GM12878 (cell line): ENCODE measurements around the gene ABCA7. TPM values are rescaled to one million over a fixed set of nuclear protein-coding genes. Genes with fewer than 3 reads are reported as not detected.

Experiments used
- ASH2L ChIP-seq: fragments of 300-600, 200-600 bp; sonication (generic); IDR thresholded peaks from 2 replicates; pipeline ENCODE4 v1.6.1; 2017; ENCODE audit warnings: low read depth, mild to moderate bottlenecking, borderline replicate concordance
- ATF7 ChIP-seq: fragments of 450-650 bp; IDR thresholded peaks from 2 replicates; pipeline ENCODE4 v1.6.1; 2016; ENCODE audit warnings: low read depth, mild to moderate bottlenecking
- DPF2 ChIP-seq: fragments of 450-650 bp; IDR thresholded peaks from 2 replicates; pipeline ENCODE4 v1.6.1; 2017; ENCODE audit warnings: mild to moderate bottlenecking
- EED ChIP-seq: sonication (generic); IDR thresholded peaks from 2 replicates; pipeline ENCODE4 v1.6.1; 2016; ENCODE audit warnings: antibody characterized with exemption, low read depth
- EGR1 ChIP-seq, 2 experiments: IDR thresholded peaks; 1 replicate in 1 of 2; 2 replicates in 1 of 2; pipeline ENCODE4 v1.6.1; 2011 to 2012; ENCODE audit warnings: low read depth in 2 of 2, low read length in 2 of 2, borderline replicate concordance in 1 of 2, mild to moderate bottlenecking in 1 of 2, moderate library complexity in 1 of 2
- FOS ChIP-seq: IDR thresholded peaks from 3 replicates; pipeline ENCODE4 v1.6.1; 2011; ENCODE audit warnings: borderline replicate concordance; ENCODE audit not compliant: insufficient read length; ENCODE audit errors: extremely low read depth
- FOXM1 ChIP-seq: IDR thresholded peaks from 2 replicates; pipeline ENCODE4 v1.6.1; 2012; ENCODE audit warnings: low read depth, mild to moderate bottlenecking, inconsistent platforms, low read length, moderate library complexity
- LARP7 ChIP-seq: fragments of 450-650 bp; IDR thresholded peaks from 2 replicates; pipeline ENCODE4 v1.6.1; 2017; ENCODE audit warnings: mild to moderate bottlenecking
- MTA2 ChIP-seq: fragments of 450-650 bp; IDR thresholded peaks from 2 replicates; pipeline ENCODE4 v1.6.1; 2016; ENCODE audit warnings: low read depth, mild to moderate bottlenecking, moderate library complexity
- NFXL1 ChIP-seq: fragments of 450-650 bp; IDR thresholded peaks from 2 replicates; pipeline ENCODE4 v1.6.1; 2017; ENCODE audit warnings: antibody characterized with exemption, mild to moderate bottlenecking, borderline replicate concordance
- SMARCA5 ChIP-seq: fragments of 450-650 bp; IDR thresholded peaks from 2 replicates; pipeline ENCODE4 v1.6.1; 2017; ENCODE audit warnings: mild to moderate bottlenecking
- STAT1 ChIP-seq: fragments of 450-650 bp; conservative IDR thresholded peaks from 2 replicates; pipeline ENCODE4 v1.6.1; 2014; ENCODE audit warnings: antibody characterized with exemption, mild to moderate bottlenecking
- TCF3 ChIP-seq: IDR thresholded peaks from 2 replicates; pipeline ENCODE4 v1.6.1; 2012; ENCODE audit warnings: low read depth, mild to moderate bottlenecking, low read length, borderline replicate concordance; ENCODE audit not compliant: insufficient read depth
- ZBED1 ChIP-seq: IDR thresholded peaks from 2 replicates; pipeline ENCODE4 v1.6.1; 2016; ENCODE audit warnings: borderline replicate concordance
- polyA plus RNA-seq, 11 experiments: library from polyadenylated mRNA; depleted of rRNA in 4 of 11; unstranded in 6 of 11; stranded (reverse) in 5 of 11; fragments of >200 nt; fragmentation: Nextera tagmentation in 4 of 11; fragmentation: Illumina TruSeq in 1 of 11; extraction: Ambion mirVana in 4 of 11; extraction: Trizol in 1 of 11; gene quantifications; 1 replicate in 1 of 11; 2 replicates in 10 of 11; pipeline versions ENCODE4 v1.2.1 to v1.2.3, GENCODE V29; 2011 to 2016; ENCODE audit warnings: inconsistent platforms in 2 of 11, missing spikeins in 2 of 11, low read depth in 1 of 11
- total RNA-seq, 4 experiments: library from RNA; depleted of rRNA in 3 of 4; stranded (reverse); fragments of >200 nt in 3 of 4; fragmentation: Illumina TruSeq in 1 of 4; extraction: Trizol in 1 of 4; gene quantifications; 2 replicates each; pipeline versions ENCODE4 v1.2.1 to v1.2.3, GENCODE V29; 2013 to 2021
- TF ChIP-seq, protein P1 (sequence below): IDR thresholded peaks from 2 replicates; pipeline ENCODE4 v1.6.1; 2011; ENCODE audit warnings: low read depth, low read length, improper control_type of control experiment, borderline replicate concordance
- TF ChIP-seq, protein P2 (sequence below): IDR thresholded peaks from 2 replicates; pipeline ENCODE4 v1.6.1; 2012; ENCODE audit warnings: low read depth, low read length, improper control_type of control experiment
- TF ChIP-seq, protein P3 (sequence below): IDR thresholded peaks from 2 replicates; pipeline ENCODE4 v1.6.1; 2012; ENCODE audit warnings: low read depth, low read length, improper control_type of control experiment
- TF ChIP-seq, protein P4 (sequence below): IDR thresholded peaks from 2 replicates; pipeline ENCODE4 v1.6.1; 2012; ENCODE audit warnings: low read length, inconsistent platforms
- TF ChIP-seq, protein P5 (sequence below): fragments of 450-650 bp; IDR thresholded peaks from 2 replicates; pipeline ENCODE4 v1.6.1; 2016; ENCODE audit warnings: mild to moderate bottlenecking
- TF ChIP-seq, protein P6 (sequence below): fragments of 450-650 bp; formaldehyde crosslinking; IDR thresholded peaks from 2 replicates; pipeline ENCODE4 v1.4.0; 2022; ENCODE audit warnings: mild to moderate bottlenecking, moderate library complexity

The ABCA7 gene
- total and polyA plus RNA-seq, 10 of the 15 experiments (the other 5 are each of a cell fraction or from before 2014, with no cell fraction given): 1.0 to 49.5 (median 14.8) TPM

DNA sequence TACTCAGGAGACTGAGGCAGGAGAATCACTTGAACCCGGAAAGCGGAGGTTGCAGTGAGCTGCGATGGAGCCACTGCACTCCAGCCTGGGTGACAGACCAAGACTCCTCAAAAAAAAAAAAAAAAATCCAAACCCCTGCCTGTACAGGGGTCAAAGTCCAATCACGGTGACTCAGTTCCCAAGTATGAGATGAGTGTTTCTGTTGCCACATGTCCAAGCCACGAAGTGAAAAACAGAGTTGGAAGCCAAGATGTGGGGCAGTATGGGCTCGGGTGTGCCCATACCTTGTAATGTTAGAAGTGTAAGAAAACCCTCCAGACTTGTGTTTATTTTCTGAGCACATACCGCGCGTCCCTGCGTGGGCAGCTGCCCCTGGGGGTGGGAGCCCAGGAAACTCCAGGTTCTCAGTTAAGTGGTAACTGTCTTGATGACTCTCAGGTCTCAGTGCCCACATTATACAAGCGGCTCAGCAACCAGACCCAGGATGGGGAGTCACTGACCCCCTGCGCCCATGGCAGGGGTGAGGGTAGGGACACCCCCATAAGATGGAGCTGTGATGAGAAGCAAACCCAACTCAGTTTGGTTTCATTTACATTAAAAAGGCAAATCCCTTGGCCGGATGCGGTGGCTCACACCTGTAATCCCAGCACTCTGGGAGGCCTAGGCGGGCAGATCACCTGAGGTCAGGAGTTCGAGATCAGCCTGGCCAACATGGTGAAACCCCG, 62.7 kb downstream of the ABCA7 start (continued):
- TF ChIP-seq, protein P1, sequence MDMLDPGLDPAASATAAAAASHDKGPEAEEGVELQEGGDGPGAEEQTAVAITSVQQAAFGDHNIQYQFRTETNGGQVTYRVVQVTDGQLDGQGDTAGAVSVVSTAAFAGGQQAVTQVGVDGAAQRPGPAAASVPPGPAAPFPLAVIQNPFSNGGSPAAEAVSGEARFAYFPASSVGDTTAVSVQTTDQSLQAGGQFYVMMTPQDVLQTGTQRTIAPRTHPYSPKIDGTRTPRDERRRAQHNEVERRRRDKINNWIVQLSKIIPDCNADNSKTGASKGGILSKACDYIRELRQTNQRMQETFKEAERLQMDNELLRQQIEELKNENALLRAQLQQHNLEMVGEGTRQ: no peak; the same call in 1 of the 2 replicates
- TF ChIP-seq TCF3 (no peak), NFXL1 (no peak), DPF2 (peak; percentile 93), FOXM1 (no peak; the same call in 1 of the 2 replicates), ASH2L (0 out of 2 replicates have a peak, but pooled peaks have one; percentile 68), LARP7 (peak; percentile 45; the same call in 1 of the 2 replicates), EED (peak; percentile 58), FOS (no peak), EGR1 (IDR thresholded peaks at IDR 0.05; ENCODE audit: borderline replicate concordance in 1 of 2, low read depth in 2 of 2, low read length in 2 of 2) (peak in 1 of 2 experiments; percentile 85; a peak in 2 of 3 replicates), ZBED1 (peak; percentile 39; the same call in 1 of the 2 replicates), MTA2 (peak; percentile 86), ATF7 (peak; percentile 79), STAT1 (no peak), SMARCA5 (peak; percentile 77)
- TF ChIP-seq, protein P2, sequence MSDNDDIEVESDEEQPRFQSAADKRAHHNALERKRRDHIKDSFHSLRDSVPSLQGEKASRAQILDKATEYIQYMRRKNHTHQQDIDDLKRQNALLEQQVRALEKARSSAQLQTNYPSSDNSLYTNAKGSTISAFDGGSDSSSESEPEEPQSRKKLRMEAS: no peak
- TF ChIP-seq, protein P3, sequence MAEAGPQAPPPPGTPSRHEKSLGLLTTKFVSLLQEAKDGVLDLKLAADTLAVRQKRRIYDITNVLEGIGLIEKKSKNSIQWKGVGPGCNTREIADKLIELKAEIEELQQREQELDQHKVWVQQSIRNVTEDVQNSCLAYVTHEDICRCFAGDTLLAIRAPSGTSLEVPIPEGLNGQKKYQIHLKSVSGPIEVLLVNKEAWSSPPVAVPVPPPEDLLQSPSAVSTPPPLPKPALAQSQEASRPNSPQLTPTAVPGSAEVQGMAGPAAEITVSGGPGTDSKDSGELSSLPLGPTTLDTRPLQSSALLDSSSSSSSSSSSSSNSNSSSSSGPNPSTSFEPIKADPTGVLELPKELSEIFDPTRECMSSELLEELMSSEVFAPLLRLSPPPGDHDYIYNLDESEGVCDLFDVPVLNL: no peak
- TF ChIP-seq, protein P4, sequence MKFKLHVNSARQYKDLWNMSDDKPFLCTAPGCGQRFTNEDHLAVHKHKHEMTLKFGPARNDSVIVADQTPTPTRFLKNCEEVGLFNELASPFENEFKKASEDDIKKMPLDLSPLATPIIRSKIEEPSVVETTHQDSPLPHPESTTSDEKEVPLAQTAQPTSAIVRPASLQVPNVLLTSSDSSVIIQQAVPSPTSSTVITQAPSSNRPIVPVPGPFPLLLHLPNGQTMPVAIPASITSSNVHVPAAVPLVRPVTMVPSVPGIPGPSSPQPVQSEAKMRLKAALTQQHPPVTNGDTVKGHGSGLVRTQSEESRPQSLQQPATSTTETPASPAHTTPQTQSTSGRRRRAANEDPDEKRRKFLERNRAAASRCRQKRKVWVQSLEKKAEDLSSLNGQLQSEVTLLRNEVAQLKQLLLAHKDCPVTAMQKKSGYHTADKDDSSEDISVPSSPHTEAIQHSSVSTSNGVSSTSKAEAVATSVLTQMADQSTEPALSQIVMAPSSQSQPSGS: no peak; the same call in 1 of the 2 replicates
- TF ChIP-seq, protein P5, sequence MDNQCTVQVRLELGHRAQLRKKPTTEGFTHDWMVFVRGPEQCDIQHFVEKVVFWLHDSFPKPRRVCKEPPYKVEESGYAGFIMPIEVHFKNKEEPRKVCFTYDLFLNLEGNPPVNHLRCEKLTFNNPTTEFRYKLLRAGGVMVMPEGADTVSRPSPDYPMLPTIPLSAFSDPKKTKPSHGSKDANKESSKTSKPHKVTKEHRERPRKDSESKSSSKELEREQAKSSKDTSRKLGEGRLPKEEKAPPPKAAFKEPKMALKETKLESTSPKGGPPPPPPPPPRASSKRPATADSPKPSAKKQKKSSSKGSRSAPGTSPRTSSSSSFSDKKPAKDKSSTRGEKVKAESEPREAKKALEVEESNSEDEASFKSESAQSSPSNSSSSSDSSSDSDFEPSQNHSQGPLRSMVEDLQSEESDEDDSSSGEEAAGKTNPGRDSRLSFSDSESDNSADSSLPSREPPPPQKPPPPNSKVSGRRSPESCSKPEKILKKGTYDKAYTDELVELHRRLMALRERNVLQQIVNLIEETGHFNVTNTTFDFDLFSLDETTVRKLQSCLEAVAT: no peak
- TF ChIP-seq, protein P6, sequence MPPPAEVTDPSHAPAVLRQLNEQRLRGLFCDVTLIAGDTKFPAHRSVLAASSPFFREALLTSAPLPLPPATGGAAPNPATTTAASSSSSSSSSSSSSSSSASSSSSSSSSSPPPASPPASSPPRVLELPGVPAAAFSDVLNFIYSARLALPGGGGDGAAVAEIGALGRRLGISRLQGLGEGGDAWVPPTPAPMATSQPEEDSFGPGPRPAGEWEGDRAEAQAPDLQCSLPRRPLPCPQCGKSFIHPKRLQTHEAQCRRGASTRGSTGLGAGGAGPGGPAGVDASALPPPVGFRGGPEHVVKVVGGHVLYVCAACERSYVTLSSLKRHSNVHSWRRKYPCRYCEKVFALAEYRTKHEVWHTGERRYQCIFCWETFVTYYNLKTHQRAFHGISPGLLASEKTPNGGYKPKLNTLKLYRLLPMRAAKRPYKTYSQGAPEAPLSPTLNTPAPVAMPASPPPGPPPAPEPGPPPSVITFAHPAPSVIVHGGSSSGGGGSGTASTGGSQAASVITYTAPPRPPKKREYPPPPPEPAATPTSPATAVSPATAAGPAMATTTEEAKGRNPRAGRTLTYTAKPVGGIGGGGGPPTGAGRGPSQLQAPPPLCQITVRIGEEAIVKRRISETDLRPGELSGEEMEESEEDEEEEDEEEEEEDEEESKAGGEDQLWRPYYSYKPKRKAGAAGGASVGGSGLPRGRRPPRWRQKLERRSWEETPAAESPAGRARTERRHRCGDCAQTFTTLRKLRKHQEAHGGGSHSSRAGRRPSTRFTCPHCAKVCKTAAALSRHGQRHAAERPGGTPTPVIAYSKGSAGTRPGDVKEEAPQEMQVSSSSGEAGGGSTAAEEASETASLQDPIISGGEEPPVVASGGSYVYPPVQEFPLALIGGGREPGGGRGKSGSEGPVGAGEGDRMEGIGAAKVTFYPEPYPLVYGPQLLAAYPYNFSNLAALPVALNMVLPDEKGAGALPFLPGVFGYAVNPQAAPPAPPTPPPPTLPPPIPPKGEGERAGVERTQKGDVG: no peak
